ENCODE data around the gene BFSP2. TPM values are rescaled to one million over a fixed set of nuclear protein-coding genes. Genes with fewer than 3 reads are reported as not detected.

Gene BFSP2
- total RNA-seq, 4 donors from 2014 or later = not detected

DNA sequence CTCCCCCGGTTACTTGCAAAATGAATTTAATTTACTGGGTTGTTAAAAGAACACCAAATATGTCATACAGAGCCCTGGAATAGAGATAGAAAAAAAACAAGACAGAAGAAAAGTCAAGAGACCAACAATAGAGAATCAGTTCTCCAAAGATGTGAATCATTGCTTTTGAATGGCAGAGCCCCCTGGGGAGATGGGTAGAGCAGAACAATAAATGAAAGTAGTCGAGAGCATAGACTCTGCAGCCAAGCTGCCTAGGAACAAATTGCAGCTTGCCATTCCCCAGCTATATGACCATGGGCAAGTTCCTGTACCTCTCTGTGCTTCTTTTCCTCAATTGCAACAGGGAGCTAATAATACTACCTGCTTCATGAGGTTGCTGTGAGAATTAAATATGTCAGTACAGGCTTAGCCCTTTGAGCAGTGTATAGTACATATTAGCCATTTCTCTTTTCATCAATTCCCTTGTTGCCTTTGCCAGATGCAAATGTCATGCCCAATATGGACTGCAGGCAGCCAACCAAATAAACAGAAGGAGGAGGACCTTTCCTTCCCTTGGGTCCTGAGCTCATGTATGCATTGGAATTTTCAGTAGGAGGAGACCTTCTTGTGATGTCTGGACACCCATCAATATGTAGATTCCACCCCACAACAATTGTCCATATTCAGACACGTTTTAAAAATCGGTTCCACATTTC, 25.0 kb upstream of the BFSP2 start:
- no peak for TF ChIP-seq CTCF (IDR thresholded peaks at IDR 0.05; ENCODE audit: low read depth)

DNA sequence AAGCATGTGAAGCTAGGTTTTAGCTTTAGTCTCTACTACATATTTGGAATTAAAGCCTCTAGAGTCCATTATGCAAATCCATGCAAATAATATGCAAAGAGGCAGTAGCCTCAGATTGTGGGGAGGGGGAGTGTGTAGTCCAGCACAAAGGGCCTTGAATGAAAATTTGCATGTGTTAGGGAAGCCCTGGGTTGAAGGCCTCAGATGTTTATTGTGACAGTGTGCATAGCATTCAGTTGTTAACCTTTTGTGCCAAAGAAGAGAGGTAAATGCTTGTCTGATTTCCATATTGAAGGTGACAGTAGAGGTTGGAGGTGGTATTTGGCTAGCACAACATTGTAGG, 24.5 kb upstream of the BFSP2 start:
- no peak for TF ChIP-seq CTCF (IDR thresholded peaks at IDR 0.05; ENCODE audit: low read depth)

DNA sequence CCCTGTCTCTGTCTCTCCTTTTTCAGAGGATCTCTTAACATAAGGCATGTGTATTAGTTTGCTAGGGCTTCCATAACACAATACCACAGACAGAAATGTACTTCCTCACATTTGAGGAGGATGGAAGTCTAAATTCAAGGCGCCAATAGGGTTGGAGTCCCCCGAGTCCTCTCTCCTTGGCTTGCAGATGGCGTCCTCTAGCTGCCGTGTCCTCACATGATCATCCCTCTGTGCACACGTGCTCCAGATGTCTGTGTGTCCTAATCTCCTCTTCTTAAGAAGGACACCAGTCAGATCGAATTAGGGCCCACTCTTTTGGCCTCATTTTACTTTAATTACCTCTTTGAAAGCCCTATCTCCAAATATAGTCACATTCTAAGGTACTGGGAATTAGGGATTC, 23.0 kb upstream of the BFSP2 start:
- no peak for TF ChIP-seq CTCF (IDR thresholded peaks at IDR 0.05; ENCODE audit: low read depth)

- TF ChIP-seq CTCF (IDR thresholded peaks at IDR 0.05; ENCODE audit: low read depth) = no peak
Measured at GRCh38 chr3:133377396-133377795, 22.5 kb upstream of the BFSP2 start.

DNA sequence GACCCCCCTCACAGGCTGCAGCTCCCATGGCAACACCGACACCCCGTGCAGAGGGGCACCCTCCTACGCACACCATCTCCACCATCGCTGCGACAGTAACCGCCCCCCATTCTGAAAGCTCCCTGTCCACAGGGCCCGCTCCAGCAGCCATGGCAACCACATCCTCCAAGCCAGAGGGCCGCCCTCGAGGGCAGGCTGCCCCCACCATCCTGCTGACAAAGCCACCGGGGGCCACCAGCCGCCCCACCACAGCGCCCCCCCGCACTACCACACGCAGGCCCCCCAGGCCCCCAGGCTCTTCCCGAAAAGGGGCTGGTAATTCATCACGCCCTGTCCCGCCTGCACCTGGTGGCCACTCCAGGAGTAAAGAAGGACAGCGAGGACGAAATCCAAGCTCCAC, 19.9 kb upstream of the BFSP2 start:
- no peak for TF ChIP-seq CTCF (IDR thresholded peaks at IDR 0.05; ENCODE audit: low read depth)

DNA sequence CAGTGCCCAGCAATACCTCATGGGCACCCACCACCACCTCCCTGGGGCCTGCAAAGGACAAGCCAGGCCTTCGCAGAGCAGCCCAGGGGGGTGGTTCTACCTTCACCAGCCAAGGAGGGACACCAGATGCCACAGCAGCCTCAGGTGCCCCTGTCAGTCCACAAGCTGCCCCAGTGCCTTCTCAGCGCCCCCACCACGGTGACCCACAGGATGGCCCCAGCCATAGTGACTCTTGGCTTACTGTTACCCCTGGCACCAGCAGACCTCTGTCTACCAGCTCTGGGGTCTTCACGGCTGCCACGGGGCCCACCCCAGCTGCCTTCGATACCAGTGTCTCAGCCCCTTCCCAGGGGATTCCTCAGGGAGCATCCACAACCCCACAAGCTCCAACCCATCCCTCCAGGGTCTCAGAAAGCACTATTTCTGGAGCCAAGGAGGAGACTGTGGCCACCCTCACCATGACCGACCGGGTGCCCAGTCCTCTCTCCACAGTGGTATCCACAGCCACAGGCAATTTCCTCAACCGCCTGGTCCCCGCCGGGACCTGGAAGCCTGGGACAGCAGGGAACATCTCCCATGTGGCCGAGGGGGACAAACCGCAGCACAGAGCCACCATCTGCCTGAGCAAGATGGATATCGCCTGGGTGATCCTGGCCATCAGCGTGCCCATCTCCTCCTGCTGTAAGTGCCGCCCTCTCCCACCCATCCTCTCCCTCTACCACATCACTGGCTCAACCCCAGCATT, 19.2 kb upstream of the BFSP2 start:
- no peak for TF ChIP-seq CTCF (IDR thresholded peaks at IDR 0.05; ENCODE audit: low read depth)

DNA sequence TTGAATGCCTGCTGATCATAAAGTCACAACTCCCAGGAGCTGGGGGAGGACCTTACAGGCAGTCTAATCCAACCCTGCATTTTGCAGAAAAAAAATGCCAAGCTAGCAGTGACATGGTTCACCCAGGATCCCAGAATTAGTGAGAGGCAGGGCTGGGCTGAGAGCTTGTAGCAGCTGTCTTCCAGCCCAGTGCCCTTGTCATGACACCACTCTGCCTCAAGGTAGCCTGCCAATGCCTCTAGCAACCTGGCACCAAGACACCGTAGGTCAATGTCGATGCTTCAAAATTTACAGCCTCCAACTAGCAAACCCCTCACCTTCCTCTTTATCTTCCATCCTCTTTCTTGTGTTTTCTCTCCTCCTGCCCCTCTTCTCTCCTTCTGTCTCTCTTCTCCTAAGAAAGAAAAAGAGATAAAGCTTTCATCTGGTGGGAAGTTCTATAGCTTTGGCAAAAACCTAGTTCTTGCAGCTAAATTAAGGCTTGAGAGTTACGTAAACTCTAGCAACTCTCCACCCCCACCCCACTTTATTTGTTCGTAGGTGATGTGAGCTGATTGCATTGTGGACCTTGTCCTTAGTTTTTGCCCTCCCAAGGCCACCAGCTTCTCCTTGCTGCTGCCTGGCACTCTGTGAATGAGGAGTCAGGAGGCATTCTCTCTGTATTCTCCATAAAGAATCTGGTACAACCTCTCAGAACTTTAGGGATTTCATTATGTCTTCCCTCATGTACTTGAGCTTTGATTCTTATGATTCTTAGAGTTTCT, 18.3 kb upstream of the BFSP2 start:
- TF ChIP-seq CTCF (IDR thresholded peaks at IDR 0.05; ENCODE audit: low read depth) = no peak

Data from subcutaneous adipose tissue (tissue), 4 donors.